ENCODE results near the gene POLG. TPM values are rescaled to one million over a fixed set of nuclear protein-coding genes. Genes with fewer than 3 reads are reported as not detected.
A peak's percentile ranks its signal among the peaks of the same experiment; 100 is the strongest.

The POLG gene
- total and polyA plus RNA-seq, 8 donors, result 22.7 to 172 (median 54.7) TPM

DNA sequence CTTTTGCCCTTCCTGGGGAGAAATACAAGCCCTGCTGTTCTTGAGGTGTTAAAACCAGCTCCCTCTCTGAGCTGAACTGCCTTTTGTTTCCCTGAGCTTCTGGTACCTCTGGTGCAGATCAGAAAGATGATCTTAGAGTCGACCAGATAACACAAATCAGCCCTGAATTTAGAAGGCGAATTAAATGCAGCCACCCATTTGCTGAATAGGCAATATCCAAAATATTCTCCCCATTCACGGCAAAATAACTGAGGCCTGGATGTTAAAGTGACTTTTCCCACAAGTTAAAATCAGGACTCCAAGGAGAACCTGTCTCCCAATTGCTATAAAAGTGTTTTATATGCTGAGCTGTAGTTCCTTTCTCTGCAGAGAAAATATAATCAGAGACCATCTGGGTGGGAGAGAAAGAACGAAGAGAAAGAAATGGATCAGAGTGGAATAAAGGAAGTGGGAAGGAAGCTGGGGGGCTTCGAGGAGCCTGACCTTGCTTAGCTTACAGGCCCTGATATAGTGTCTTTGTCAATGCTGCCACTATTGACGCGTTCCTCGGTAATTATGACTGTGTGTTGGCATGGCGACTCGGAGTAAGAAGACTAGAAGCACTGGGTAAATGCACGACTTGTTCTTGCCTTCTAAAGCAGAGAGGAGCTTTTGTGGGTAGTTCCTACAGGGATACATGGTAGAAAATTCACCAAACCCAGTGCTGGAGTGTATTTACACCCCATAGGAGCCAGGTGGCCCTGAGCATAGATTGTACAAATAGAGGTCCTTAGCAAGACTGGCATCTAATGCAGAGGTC is 47.5 kb upstream of the POLG start:
- intact Hi-C loops (cut with DNase I; ENCODE audit: low total_unique reads), result no loop called here
- Histone ChIP-seq H3K27ac (no peak overlapping the region), H3K9me3 (no peaks in the 10 kb centered on the region), H3K4me1 (peaks cover 14 to 28% (median 18%) of the 10 kb centered on the region in 4 donors), H3K4me3 (no peak overlapping the region), H3K36me3 (no peaks in the 10 kb centered on the region), H3K27me3 (peaks cover 17 to 86% (median 45%) of the 10 kb centered on the region in 3 donors)
- DNase-seq, result no peak
- 62 to 80% (median 70%) methylated on average over 11 of the region's 11 CpGs for WGBS, 5 donors
- TF ChIP-seq EP300 (IDR thresholded peaks at IDR 0.05), result no peak
- TF ChIP-seq POLR2AphosphoS5 (IDR thresholded peaks at IDR 0.05), result no peak
- TF ChIP-seq, protein P1, sequence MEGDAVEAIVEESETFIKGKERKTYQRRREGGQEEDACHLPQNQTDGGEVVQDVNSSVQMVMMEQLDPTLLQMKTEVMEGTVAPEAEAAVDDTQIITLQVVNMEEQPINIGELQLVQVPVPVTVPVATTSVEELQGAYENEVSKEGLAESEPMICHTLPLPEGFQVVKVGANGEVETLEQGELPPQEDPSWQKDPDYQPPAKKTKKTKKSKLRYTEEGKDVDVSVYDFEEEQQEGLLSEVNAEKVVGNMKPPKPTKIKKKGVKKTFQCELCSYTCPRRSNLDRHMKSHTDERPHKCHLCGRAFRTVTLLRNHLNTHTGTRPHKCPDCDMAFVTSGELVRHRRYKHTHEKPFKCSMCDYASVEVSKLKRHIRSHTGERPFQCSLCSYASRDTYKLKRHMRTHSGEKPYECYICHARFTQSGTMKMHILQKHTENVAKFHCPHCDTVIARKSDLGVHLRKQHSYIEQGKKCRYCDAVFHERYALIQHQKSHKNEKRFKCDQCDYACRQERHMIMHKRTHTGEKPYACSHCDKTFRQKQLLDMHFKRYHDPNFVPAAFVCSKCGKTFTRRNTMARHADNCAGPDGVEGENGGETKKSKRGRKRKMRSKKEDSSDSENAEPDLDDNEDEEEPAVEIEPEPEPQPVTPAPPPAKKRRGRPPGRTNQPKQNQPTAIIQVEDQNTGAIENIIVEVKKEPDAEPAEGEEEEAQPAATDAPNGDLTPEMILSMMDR (IDR thresholded peaks at IDR 0.05), result no peak
- TF ChIP-seq POLR2A (IDR thresholded peaks at IDR 0.05), result no peak

GRCh38 chr15:89381331-89381730 is 46.7 kb upstream of the POLG start:
- WGBS, 5 donors, result 46 to 70% (median 57%) methylated on average over 3 of the region's 3 CpGs
- DNase-seq, result no peak
- H3K9me3 ChIP-seq, result no peaks in the 10 kb centered on the region

DNA sequence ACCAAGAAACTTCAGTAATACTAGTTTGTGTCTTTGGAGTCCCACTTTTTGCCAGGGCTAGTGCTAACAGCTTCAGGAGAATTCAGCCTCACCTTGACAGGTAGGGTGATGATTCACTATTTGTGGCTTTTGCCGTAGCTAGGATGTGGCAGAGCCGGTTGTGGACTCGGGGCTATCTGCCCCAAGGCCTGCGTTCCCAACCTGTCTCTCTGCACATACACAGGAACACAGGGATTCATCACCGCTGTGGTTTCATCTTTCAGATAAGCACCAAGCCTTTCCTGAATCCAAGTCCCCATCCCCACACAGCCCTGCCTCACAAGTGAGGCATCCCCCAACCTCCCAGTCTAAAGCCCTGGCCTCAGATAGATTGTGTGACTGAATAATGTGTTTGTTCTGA is 45.2 kb upstream of the POLG start:
- intact Hi-C loops (cut with DNase I; ENCODE audit: low total_unique reads), result no loop called here
- H3K27ac ChIP-seq, result no peak overlapping the region
- H3K4me1 ChIP-seq, result peaks cover 14 to 28% (median 18%) of the 10 kb centered on the region in 4 donors
- 28 to 47% (median 40%) methylated on average over 5 of the region's 5 CpGs for WGBS, 5 donors
- TF ChIP-seq POLR2AphosphoS5 (IDR thresholded peaks at IDR 0.05) (no peak), EP300 (IDR thresholded peaks at IDR 0.05) (no peak)
- TF ChIP-seq, protein P1 (IDR thresholded peaks at IDR 0.05), result no peak
- H3K4me3 ChIP-seq, result no peak overlapping the region
- H3K27me3 ChIP-seq, result peaks cover 21 to 98% (median 65%) of the 10 kb centered on the region in 3 donors
- no peak for DNase-seq
- H3K9me3 ChIP-seq, result no peaks in the 10 kb centered on the region
- no peaks in the 10 kb centered on the region for H3K36me3 ChIP-seq

More at GRCh38 chr15:89381331-89381730, 46.7 kb upstream of the POLG start:
- H3K4me3 ChIP-seq, result no peak overlapping the region
- no peak overlapping the region for H3K27ac ChIP-seq
- peaks cover 14 to 28% (median 18%) of the 10 kb centered on the region in 4 donors for H3K4me1 ChIP-seq
- H3K27me3 ChIP-seq, result peaks cover 21 to 94% (median 53%) of the 10 kb centered on the region in 3 donors
- no peak for TF ChIP-seq EP300 (IDR thresholded peaks at IDR 0.05)
- no peak for TF ChIP-seq POLR2A (IDR thresholded peaks at IDR 0.05)
- no peak for TF ChIP-seq POLR2AphosphoS5 (IDR thresholded peaks at IDR 0.05)
- TF ChIP-seq, protein P1 (IDR thresholded peaks at IDR 0.05), result no peak
- intact Hi-C loops (cut with DNase I; ENCODE audit: low total_unique reads), result no loop called here
- no peaks in the 10 kb centered on the region for H3K36me3 ChIP-seq

- Histone ChIP-seq H3K36me3 (no peaks in the 10 kb centered on the region), H3K4me3 (peak overlapping the region; percentile 28 to 48 (median 38)), H3K27ac (no peak overlapping the region), H3K27me3 (peaks cover 21 to 98% (median 71%) of the 10 kb centered on the region in 3 donors), H3K9me3 (no peaks in the 10 kb centered on the region), H3K4me1 (peaks cover 14 to 28% (median 18%) of the 10 kb centered on the region in 4 donors)
- WGBS, 5 donors, result 16 to 30% (median 18%) methylated on average over 21 to 28 of the region's 28 CpGs
- intact Hi-C loops (cut with DNase I; ENCODE audit: low total_unique reads), result no loop called here
- TF ChIP-seq POLR2A (IDR thresholded peaks at IDR 0.05) (no peak), POLR2AphosphoS5 (IDR thresholded peaks at IDR 0.05) (no peak), EP300 (IDR thresholded peaks at IDR 0.05) (no peak)
- TF ChIP-seq, protein P1 (IDR thresholded peaks at IDR 0.05), result no peak
- DNase-seq, result no peak
Observed at GRCh38 chr15:89379251-89379695, 44.6 kb upstream of the POLG start.

Data from stomach (tissue), 9 donors.